ENCODE data around the gene FIBP. TPM values are rescaled to one million over a fixed set of nuclear protein-coding genes. Genes with fewer than 3 reads are reported as not detected.
A peak's percentile ranks its signal among the peaks of the same experiment; 100 is the strongest.

FIBP gene
- total and polyA plus RNA-seq, 10 of the 15 experiments (the other 5 are each of a cell fraction or from before 2014, with no cell fraction given) = 65.1 to 182 (median 94.6) TPM

DNA sequence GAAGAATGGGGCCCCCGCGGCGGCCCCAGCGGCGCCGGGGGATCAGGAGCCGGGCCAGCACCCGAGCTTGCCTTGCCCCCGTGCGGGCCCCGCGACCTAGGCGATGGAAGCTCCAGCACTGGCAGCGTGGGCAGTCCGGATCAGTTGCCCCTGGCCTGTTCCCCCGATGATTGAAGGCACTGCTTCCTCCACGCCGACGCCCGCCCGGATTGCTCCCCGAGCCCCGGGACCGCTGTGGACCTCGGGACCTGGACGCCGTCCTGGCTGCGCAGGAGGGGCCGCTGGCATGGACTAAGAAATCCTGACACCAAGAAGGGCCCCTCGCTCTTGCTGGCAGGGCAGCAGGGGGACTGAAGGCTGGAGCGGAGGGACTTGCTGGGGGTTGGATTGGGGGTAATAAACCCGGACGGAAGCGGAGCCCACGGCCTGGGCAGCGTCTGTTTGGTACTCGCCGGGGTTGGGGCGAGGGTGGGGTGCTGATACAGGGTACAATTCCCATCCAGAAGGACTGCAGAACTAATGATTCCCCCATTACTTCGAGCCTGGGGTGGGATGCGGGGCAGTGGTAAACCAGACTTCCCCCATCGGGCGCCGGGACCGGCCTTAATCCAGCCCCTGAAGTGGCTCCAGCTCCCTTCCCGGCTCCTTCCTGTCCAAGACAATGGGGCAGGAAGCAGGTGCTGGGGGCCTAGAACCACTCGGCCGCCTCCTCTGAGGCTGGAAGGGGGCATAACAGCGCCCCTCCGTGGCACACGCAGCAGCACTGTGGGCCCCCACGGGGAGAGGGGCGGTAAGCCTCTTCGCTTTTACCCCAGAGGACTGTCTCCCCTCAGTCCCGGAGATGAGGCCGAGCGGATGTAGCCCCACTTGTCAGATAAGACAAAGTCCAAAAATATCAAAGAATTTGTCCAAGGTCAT is 3.2 kb upstream of the FIBP start (continued):
- TF ChIP-seq PAX5 (IDR thresholded peaks at IDR 0.05; ENCODE audit: borderline replicate concordance, low read depth, low read length) = peak; percentile 31; the same call in 1 of the 2 replicates
- no peak for TF ChIP-seq HCFC1 (IDR thresholded peaks at IDR 0.05; ENCODE audit: low read length)
- peak; percentile 66 for TF ChIP-seq EED (IDR thresholded peaks at IDR 0.05; ENCODE audit: low read depth)
- TF ChIP-seq SMARCA5 (IDR thresholded peaks at IDR 0.05) = peak; percentile 79; the same call in 1 of the 2 replicates
- TF ChIP-seq DPF2 (IDR thresholded peaks at IDR 0.05) = 0 out of 2 replicates have a peak, but pooled peaks have one; percentile 37
- 0 out of 2 replicates have a peak, but pooled peaks have one; percentile 15 for TF ChIP-seq IRF4 (IDR thresholded peaks at IDR 0.05; ENCODE audit: low read depth, low read length)
- peak; percentile 13 for TF ChIP-seq MYC (IDR thresholded peaks at IDR 0.05; ENCODE audit: insufficient read depth, insufficient read length, insufficient replicate concordance, low read length, severe bottlenecking)
- 0 out of 2 replicates have a peak, but pooled peaks have one; percentile 14 for TF ChIP-seq SMC3 (IDR thresholded peaks at IDR 0.05; ENCODE audit: borderline replicate concordance, low read length)
- 0 out of 2 replicates have a peak, but pooled peaks have one; percentile 54 for TF ChIP-seq LARP7 (IDR thresholded peaks at IDR 0.05)
- TF ChIP-seq POLR2A (IDR thresholded peaks at IDR 0.05; ENCODE audit: low read depth, low read length) = peak; percentile 40; the same call in 1 of the 2 replicates
- 0 out of 2 replicates have a peak, but pooled peaks have one; percentile 10 for TF ChIP-seq CREM (IDR thresholded peaks at IDR 0.05; ENCODE audit: low read depth)
- no peak for TF ChIP-seq NFYA (IDR thresholded peaks at IDR 0.05; ENCODE audit: borderline replicate concordance, low read depth, low read length)
- TF ChIP-seq ZNF274 (IDR thresholded peaks at IDR 0.05; ENCODE audit: insufficient read depth, insufficient read length) = no peak
- no peak for TF ChIP-seq REST (IDR thresholded peaks at IDR 0.05; ENCODE audit: low read depth, low read length)

Data from GM12878 (cell line).